ENCODE data around the gene MESP2. TPM values are rescaled to one million over a fixed set of nuclear protein-coding genes. Genes with fewer than 3 reads are reported as not detected.

The MESP2 gene, protein sequence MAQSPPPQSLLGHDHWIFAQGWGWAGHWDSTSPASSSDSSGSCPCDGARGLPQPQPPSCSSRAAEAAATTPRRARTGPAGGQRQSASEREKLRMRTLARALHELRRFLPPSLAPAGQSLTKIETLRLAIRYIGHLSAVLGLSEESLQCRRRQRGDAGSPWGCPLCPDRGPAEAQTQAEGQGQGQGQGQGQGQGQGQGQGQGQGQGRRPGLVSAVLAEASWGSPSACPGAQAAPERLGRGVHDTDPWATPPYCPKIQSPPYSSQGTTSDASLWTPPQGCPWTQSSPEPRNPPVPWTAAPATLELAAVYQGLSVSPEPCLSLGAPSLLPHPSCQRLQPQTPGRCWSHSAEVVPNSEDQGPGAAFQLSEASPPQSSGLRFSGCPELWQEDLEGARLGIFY
- polyA plus RNA-seq (not detected in 2 replicates), polyA minus RNA-seq (not detected in 2 replicates)

DNA sequence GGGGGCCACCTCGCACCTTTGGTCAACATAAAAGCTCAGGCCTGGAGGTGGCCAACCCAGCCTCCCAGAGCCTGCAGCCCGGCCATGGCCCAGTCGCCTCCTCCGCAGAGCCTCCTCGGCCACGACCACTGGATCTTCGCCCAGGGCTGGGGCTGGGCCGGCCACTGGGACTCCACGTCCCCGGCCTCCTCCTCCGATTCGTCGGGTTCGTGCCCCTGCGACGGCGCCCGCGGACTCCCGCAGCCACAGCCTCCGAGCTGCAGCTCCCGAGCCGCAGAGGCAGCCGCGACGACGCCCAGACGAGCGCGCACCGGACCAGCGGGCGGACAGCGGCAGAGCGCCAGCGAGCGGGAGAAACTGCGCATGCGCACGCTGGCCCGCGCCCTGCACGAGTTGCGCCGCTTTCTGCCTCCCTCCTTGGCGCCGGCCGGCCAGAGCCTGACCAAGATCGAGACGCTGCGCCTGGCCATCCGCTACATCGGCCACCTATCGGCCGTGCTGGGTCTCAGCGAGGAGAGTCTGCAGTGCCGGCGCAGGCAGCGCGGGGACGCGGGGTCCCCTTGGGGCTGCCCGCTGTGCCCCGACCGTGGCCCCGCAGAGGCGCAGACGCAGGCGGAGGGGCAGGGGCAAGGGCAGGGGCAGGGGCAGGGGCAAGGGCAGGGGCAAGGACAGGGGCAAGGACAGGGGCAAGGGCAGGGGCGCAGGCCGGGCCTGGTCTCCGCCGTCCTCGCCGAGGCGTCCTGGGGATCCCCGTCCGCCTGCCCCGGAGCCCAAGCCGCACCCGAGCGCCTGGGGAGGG, at the start of gene MESP2:
TSS of gene MESP2 (plus strand) at position 59 of the 799 bp plus-strand sequence. CDS start at position 85, 26 bp downstream.
- Histone ChIP-seq H3K9me2 (ENCODE audit: insufficient read depth, low read length) (no peaks in the 10 kb centered on the region), H3K27ac (ENCODE audit: low read length) (no peak within 1 kb of the TSS)
- TF ChIP-seq TAF1 (IDR thresholded peaks at IDR 0.05; ENCODE audit: low read depth): no peak
- TF ChIP-seq, protein P1, sequence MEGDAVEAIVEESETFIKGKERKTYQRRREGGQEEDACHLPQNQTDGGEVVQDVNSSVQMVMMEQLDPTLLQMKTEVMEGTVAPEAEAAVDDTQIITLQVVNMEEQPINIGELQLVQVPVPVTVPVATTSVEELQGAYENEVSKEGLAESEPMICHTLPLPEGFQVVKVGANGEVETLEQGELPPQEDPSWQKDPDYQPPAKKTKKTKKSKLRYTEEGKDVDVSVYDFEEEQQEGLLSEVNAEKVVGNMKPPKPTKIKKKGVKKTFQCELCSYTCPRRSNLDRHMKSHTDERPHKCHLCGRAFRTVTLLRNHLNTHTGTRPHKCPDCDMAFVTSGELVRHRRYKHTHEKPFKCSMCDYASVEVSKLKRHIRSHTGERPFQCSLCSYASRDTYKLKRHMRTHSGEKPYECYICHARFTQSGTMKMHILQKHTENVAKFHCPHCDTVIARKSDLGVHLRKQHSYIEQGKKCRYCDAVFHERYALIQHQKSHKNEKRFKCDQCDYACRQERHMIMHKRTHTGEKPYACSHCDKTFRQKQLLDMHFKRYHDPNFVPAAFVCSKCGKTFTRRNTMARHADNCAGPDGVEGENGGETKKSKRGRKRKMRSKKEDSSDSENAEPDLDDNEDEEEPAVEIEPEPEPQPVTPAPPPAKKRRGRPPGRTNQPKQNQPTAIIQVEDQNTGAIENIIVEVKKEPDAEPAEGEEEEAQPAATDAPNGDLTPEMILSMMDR (IDR thresholded peaks at IDR 0.05; ENCODE audit: poor library complexity, severe bottlenecking): peak; percentile 58

DNA sequence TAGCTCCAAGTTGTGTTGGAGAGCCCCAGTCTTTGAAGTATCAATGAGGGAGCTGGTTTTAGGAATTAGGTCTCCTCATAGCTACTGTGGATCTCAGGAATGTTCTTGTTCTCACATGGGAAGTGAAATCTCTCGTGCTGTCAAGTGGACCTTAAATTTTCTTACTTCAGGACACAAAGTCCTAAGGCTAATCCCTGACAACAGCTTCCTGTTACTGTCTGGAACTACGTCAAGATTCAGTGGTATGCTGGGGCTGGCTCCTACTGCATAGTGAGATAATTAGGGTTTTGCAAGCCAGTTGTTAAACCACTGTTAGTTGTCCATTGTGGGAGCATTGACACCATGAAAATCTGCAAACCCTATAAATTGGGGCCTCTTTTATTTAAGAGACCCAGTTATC, 47.9 kb upstream of the MESP2 start:
- H3K4me3 ChIP-seq (ENCODE audit: low read length): no peak overlapping the region
- TF ChIP-seq TAF1 (IDR thresholded peaks at IDR 0.05; ENCODE audit: low read depth): no peak
- TF ChIP-seq SMC3 (conservative IDR thresholded peaks at IDR 0.05; ENCODE audit: poor library complexity): no peak
- TF ChIP-seq, protein P1 (IDR thresholded peaks at IDR 0.05; ENCODE audit: poor library complexity, severe bottlenecking): no peak
- no peak for TF ChIP-seq EP300 (conservative IDR thresholded peaks at IDR 0.05; ENCODE audit: poor library complexity, severe bottlenecking)
- TF ChIP-seq POLR2AphosphoS5 (IDR thresholded peaks at IDR 0.05): no peak
- TF ChIP-seq EZH2 (IDR thresholded peaks at IDR 0.05; ENCODE audit: borderline replicate concordance, insufficient read depth, low read length, poor library complexity, severe bottlenecking): no peak
- no peak for TF ChIP-seq MXI1 (conservative IDR thresholded peaks at IDR 0.05; ENCODE audit: poor library complexity, severe bottlenecking)
- TF ChIP-seq, protein P2, sequence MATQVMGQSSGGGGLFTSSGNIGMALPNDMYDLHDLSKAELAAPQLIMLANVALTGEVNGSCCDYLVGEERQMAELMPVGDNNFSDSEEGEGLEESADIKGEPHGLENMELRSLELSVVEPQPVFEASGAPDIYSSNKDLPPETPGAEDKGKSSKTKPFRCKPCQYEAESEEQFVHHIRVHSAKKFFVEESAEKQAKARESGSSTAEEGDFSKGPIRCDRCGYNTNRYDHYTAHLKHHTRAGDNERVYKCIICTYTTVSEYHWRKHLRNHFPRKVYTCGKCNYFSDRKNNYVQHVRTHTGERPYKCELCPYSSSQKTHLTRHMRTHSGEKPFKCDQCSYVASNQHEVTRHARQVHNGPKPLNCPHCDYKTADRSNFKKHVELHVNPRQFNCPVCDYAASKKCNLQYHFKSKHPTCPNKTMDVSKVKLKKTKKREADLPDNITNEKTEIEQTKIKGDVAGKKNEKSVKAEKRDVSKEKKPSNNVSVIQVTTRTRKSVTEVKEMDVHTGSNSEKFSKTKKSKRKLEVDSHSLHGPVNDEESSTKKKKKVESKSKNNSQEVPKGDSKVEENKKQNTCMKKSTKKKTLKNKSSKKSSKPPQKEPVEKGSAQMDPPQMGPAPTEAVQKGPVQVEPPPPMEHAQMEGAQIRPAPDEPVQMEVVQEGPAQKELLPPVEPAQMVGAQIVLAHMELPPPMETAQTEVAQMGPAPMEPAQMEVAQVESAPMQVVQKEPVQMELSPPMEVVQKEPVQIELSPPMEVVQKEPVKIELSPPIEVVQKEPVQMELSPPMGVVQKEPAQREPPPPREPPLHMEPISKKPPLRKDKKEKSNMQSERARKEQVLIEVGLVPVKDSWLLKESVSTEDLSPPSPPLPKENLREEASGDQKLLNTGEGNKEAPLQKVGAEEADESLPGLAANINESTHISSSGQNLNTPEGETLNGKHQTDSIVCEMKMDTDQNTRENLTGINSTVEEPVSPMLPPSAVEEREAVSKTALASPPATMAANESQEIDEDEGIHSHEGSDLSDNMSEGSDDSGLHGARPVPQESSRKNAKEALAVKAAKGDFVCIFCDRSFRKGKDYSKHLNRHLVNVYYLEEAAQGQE (IDR thresholded peaks at IDR 0.05; ENCODE audit: borderline replicate concordance): no peak
- TF ChIP-seq RAD21 (conservative IDR thresholded peaks at IDR 0.05): no peak

More for the DNA sequence above, at the start of gene MESP2:
- Histone ChIP-seq H4K20me1 (ENCODE audit: insufficient read depth) (no peaks in the 10 kb centered on the region), H3K9me3 (ENCODE audit: low read length) (no peaks in the 10 kb centered on the region), H3K27me3 (ENCODE audit: insufficient read depth, low read depth, low read length) (peaks cover 3% of the 10 kb centered on the region), H3F3A (ENCODE audit: insufficient read depth, low read length, poor library complexity, severe bottlenecking) (no peaks in the 10 kb centered on the region), H2AFZ (ENCODE audit: low read depth, low read length) (peak within 1 kb of the TSS; percentile 32), H3K9ac (ENCODE audit: low read length) (peak within 1 kb of the TSS; percentile 59), H3K36me3 (ENCODE audit: insufficient read depth, low read length) (no peaks in the 10 kb centered on the region), H3K79me2 (replicated peaks; ENCODE audit: insufficient read depth, low read length) (no peaks in the 10 kb centered on the region), H3K4me2 (ENCODE audit: low read length) (no peak within 1 kb of the TSS), H3K4me3 (ENCODE audit: low read length) (peak within 1 kb of the TSS; percentile 77)

More for the DNA sequence above, 47.9 kb upstream of the MESP2 start:
- Histone ChIP-seq H3K36me3 (ENCODE audit: insufficient read depth, low read length) (no peaks in the 10 kb centered on the region), H3K79me2 (replicated peaks; ENCODE audit: insufficient read depth, low read length) (no peaks in the 10 kb centered on the region), H3K27me3 (ENCODE audit: insufficient read depth, low read depth, low read length) (no peaks in the 10 kb centered on the region), H3K27ac (ENCODE audit: low read length) (no peak overlapping the region), H3K4me2 (ENCODE audit: low read length) (no peak overlapping the region), H3F3A (ENCODE audit: insufficient read depth, low read length, poor library complexity, severe bottlenecking) (no peaks in the 10 kb centered on the region), H3K9me3 (ENCODE audit: low read length) (no peaks in the 10 kb centered on the region), H2AFZ (ENCODE audit: low read depth, low read length) (no peak overlapping the region), H3K9me2 (ENCODE audit: insufficient read depth, low read length) (no peaks in the 10 kb centered on the region), H4K20me1 (ENCODE audit: insufficient read depth) (no peaks in the 10 kb centered on the region), H3K9ac (ENCODE audit: low read length) (no peak overlapping the region)

Data from neural cell (in vitro differentiated cells).